Measurements from ENCODE around the gene EXOC4. TPM values are rescaled to one million over a fixed set of nuclear protein-coding genes. Genes with fewer than 3 reads are reported as not detected.

The EXOC4 gene
- total RNA-seq, 1 donor from 2014 or later = 67.7 TPM

- Mint-ChIP-seq H3K36me3 (ENCODE audit: low read depth) (peaks cover 2% of the 10 kb centered on the region), H3K27ac (ENCODE audit: unreplicated experiment) (no peak overlapping the region), H3K27me3 (ENCODE audit: low read depth) (no peaks in the 10 kb centered on the region), H3K4me3 (ENCODE audit: unreplicated experiment) (no peak overlapping the region), H3K4me1 (ENCODE audit: low read depth) (peaks cover 30% of the 10 kb centered on the region), H3K9me3 (ENCODE audit: low read depth) (no peaks in the 10 kb centered on the region)
- TF ChIP-seq, protein P1, sequence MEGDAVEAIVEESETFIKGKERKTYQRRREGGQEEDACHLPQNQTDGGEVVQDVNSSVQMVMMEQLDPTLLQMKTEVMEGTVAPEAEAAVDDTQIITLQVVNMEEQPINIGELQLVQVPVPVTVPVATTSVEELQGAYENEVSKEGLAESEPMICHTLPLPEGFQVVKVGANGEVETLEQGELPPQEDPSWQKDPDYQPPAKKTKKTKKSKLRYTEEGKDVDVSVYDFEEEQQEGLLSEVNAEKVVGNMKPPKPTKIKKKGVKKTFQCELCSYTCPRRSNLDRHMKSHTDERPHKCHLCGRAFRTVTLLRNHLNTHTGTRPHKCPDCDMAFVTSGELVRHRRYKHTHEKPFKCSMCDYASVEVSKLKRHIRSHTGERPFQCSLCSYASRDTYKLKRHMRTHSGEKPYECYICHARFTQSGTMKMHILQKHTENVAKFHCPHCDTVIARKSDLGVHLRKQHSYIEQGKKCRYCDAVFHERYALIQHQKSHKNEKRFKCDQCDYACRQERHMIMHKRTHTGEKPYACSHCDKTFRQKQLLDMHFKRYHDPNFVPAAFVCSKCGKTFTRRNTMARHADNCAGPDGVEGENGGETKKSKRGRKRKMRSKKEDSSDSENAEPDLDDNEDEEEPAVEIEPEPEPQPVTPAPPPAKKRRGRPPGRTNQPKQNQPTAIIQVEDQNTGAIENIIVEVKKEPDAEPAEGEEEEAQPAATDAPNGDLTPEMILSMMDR (IDR thresholded peaks at IDR 0.05) = no peak
- DNase-seq (ENCODE audit: low spot score) = no peak
Measured at GRCh38 chr7:133696056-133696455, 443.2 kb downstream of the EXOC4 start.

DNA sequence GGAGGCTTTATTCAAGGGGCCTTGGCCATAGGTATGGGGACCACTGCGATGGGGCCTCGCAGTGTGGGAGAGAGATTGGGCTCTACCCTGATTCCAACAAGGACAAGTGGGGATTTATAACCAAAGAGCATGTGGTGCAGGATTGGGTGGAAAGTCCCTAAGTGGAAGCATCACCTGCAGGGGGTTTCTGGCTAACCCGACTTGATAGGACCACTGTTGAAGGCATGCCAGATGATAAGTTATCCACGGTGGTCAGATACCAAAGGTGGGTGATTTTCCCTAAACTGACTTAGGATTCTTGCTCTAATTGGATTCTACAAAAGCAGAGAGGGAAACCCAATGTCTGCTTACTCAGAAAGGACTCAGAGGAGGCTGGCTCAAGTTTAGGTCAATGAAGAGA lies 444.7 kb downstream of the EXOC4 start:
- Mint-ChIP-seq H3K27ac (ENCODE audit: unreplicated experiment) (no peak overlapping the region), H3K36me3 (ENCODE audit: low read depth) (peaks cover 2% of the 10 kb centered on the region), H3K27me3 (ENCODE audit: low read depth) (no peaks in the 10 kb centered on the region), H3K4me1 (ENCODE audit: low read depth) (peaks cover 17% of the 10 kb centered on the region), H3K9me3 (ENCODE audit: low read depth) (no peaks in the 10 kb centered on the region), H3K4me3 (ENCODE audit: unreplicated experiment) (no peak overlapping the region)
- no peak for DNase-seq (ENCODE audit: low spot score)
- TF ChIP-seq, protein P1 (IDR thresholded peaks at IDR 0.05) = no peak

GRCh38 chr7:133698127-133698526 lies 445.2 kb downstream of the EXOC4 start:
- Mint-ChIP-seq H3K36me3 (ENCODE audit: low read depth) (peaks cover 2% of the 10 kb centered on the region), H3K27ac (ENCODE audit: unreplicated experiment) (peak overlapping the region; percentile 68), H3K4me1 (ENCODE audit: low read depth) (peaks cover 20% of the 10 kb centered on the region), H3K27me3 (ENCODE audit: low read depth) (no peaks in the 10 kb centered on the region), H3K9me3 (ENCODE audit: low read depth) (no peaks in the 10 kb centered on the region), H3K4me3 (ENCODE audit: unreplicated experiment) (no peak overlapping the region)
- TF ChIP-seq, protein P1 (IDR thresholded peaks at IDR 0.05) = no peak
- no peak for DNase-seq (ENCODE audit: low spot score)

DNA sequence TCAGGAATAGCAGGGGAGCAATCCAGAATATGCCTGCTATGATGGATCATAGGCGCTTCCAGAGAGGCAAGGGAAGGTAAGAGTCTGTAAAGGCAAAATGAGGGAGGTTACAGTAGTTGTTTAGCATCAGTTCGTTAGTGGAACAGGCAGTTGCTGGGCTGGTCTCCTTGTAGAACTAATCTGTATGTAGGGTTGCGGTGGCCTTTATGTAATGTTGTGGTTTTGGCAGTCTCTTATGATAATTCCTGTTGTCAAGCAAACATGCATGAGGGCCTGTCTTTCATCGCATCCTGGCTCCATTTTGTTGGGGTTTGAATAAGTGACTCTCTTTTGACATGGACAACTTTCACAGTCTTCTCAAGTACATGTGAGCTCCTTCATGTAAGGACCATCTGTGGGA lies 446.5 kb downstream of the EXOC4 start:
- H3K9me3 Mint-ChIP-seq (ENCODE audit: low read depth) = no peaks in the 10 kb centered on the region
- H3K4me1 Mint-ChIP-seq (ENCODE audit: low read depth) = peaks cover 33% of the 10 kb centered on the region
- H3K36me3 Mint-ChIP-seq (ENCODE audit: low read depth) = peaks cover 2% of the 10 kb centered on the region
- TF ChIP-seq, protein P1 (IDR thresholded peaks at IDR 0.05) = no peak
- no peak for DNase-seq (ENCODE audit: low spot score)
- H3K27ac Mint-ChIP-seq (ENCODE audit: unreplicated experiment) = no peak overlapping the region
- no peak overlapping the region for H3K4me3 Mint-ChIP-seq (ENCODE audit: unreplicated experiment)
- no peaks in the 10 kb centered on the region for H3K27me3 Mint-ChIP-seq (ENCODE audit: low read depth)

DNA sequence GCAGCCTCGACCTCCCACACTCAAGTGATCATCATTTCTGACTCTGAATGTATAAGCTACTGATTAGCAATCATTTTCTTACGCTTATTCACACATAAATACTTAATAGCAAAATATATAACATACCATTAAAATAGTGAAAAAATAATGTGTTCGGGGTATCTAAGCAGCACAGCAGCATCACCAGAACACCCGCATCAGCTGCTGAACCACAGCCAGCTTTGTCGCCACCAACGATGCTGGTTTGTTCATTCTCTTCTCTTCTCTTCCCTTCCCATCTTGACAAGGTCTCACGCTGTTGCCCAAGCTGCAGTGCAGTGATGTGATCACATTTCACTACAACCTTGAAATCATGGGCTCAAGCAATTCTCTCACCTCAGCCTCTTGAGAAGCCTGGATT lies 449.2 kb downstream of the EXOC4 start:
- Mint-ChIP-seq H3K27me3 (ENCODE audit: low read depth) (no peaks in the 10 kb centered on the region), H3K36me3 (ENCODE audit: low read depth) (no peaks in the 10 kb centered on the region), H3K27ac (ENCODE audit: unreplicated experiment) (no peak overlapping the region), H3K9me3 (ENCODE audit: low read depth) (no peaks in the 10 kb centered on the region), H3K4me1 (ENCODE audit: low read depth) (peaks cover 36% of the 10 kb centered on the region), H3K4me3 (ENCODE audit: unreplicated experiment) (no peak overlapping the region)
- DNase-seq (ENCODE audit: low spot score) = no peak
- TF ChIP-seq, protein P1 (IDR thresholded peaks at IDR 0.05) = no peak

All from chondrocyte (in vitro differentiated cells).